NOMO-1 (cell line): ENCODE results near the gene MUC12.

Source experiments
- DNase-seq, 2 experiments: peaks; one replicate each; lab custom pipeline; 2025; ENCODE audit not compliant: unreplicated experiment in 2 of 2; lab: John Stamatoyannopoulos, UW

The MUC12 gene

DNA sequence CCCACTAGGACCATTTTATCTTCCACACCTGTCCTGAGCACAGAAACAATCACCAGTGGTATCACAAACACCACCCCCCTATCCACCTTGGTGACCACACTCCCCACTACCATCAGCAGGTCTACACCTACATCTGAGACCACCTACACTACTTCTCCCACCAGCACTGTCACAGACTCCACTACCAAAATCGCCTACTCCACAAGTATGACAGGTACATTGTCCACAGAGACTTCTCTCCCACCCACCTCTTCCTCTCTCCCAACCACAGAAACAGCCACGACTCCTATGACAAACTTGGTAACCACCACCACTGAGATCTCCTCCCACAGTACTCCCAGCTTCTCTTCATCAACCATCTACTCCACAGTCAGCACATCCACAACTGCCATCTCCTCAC is 16.7 kb upstream of the MUC12 start:
- no peak for DNase-seq

GRCh38 chr7:100957832-100958421 is 11.4 kb upstream of the MUC12 start:
- DNase-seq = no peak

DNA sequence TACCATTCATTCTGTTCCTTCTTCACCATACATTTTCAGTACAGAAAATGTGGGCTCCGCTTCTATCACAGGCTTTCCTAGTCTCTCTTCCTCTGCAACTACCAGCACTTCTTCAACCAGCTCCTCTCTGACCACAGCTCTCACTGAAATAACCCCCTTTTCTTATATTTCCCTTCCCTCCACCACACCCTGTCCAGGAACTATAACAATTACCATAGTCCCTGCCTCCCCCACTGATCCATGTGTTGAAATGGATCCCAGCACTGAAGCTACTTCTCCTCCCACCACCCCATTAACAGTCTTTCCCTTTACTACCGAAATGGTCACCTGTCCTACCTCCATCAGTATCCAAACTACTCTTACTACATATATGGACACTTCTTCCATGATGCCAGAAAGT is 9.5 kb upstream of the MUC12 start:
- no peak for DNase-seq

DNA sequence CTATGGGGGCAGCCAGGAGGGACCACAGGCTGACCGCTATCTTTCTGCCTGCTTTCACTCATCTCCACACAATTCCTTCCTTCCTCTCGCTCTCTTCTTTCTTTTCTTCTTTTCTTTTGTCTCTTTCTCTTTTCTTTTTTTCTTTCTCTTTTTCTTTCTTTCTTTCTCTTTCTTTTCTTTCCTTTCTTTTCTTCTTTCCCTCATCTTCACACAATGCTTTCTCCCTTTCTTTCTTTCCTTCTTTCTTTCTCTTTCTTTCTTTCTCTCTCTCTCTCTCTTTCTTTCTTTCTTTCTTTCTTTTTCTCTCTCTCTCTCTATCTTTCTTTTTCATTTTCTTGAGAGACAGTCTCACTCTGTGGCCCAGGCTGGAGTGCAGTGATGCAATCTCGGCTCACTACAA is 6.8 kb upstream of the MUC12 start:
- DNase-seq = no peak

- DNase-seq = no peak
Observed at GRCh38 chr7:100963386-100963785, 6.0 kb upstream of the MUC12 start.

GRCh38 chr7:100963874-100964273 is 5.5 kb upstream of the MUC12 start:
- no peak for DNase-seq

DNA sequence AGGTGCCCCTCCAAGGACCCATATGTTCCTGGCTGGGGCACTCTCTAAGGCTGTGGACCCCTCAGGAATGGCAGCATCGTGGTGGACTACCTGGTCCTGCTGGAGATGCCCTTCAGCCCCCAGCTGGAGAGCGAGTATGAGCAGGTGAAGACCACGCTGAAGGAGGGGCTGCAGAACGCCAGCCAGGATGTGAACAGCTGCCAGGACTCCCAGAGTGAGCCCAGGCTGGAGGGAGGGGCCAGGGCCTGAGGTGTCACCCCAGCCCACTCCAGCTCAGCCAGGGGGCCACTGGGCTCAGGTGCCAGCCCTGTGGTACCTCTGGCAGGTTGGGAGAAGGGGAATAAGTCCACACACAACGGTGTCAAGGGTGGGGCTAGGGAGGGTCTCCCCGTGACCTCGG is 4.7 kb upstream of the MUC12 start:
- DNase-seq = no peak

- no peak for DNase-seq
Observed at GRCh38 chr7:100965045-100965722, 4.2 kb upstream of the MUC12 start.

GRCh38 chr7:100965723-100966541 is 3.4 kb upstream of the MUC12 start:
- no peak for DNase-seq

GRCh38 chr7:100966542-100967291 is 2.6 kb upstream of the MUC12 start:
- DNase-seq = no peak

GRCh38 chr7:100967292-100967863 is 2.0 kb upstream of the MUC12 start:
- DNase-seq = no peak

DNA sequence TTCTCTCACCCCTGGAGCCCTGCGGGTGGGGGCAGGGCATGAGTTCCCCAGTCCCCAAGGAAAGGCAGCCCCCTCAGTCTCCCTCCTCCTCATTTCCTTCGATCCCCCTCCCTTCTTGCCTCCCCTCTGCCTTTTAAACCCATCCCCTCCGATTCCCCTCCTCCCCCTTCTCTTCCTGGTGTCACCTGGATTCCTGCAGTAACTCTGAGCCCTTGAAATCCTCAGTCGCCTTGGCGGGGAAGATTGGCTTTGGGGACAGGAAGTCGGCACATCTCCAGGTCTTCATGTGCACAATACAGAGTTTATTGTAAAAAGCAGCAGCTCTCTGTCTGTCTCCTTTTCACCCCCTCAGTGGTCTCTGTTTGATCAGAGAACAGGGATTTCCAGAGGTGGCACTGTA is 1.3 kb upstream of the MUC12 start:
- DNase-seq = no peak

DNA sequence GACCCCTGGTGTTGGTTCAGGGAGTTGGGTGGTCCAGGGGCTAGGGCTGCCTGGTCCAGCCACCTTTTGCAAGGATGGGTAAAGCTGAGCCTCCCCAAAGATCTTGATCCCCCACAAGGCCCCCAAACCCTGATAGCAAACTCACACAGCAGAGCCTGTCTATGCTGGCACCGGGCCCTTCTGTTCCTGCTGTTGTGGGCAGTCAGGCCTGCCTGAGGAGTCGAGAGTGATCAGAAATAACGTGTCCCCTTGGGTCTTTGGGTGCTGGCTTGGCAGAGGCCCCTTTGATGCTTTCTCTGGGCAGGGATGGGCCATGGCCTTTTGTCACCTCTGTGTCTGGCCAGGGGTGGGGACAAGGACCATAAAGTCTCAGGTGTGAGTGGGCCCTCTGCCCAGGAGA is 715 bp upstream of the MUC12 start:
- DNase-seq = no peak

- no peak for DNase-seq
Observed at GRCh38 chr7:100971111-100972001, 2.0 kb downstream of the MUC12 start.

GRCh38 chr7:100972002-100972347 is 2.6 kb downstream of the MUC12 start:
- DNase-seq = no peak

- no peak for DNase-seq
Observed at GRCh38 chr7:100974021-100974420, 4.7 kb downstream of the MUC12 start.

DNA sequence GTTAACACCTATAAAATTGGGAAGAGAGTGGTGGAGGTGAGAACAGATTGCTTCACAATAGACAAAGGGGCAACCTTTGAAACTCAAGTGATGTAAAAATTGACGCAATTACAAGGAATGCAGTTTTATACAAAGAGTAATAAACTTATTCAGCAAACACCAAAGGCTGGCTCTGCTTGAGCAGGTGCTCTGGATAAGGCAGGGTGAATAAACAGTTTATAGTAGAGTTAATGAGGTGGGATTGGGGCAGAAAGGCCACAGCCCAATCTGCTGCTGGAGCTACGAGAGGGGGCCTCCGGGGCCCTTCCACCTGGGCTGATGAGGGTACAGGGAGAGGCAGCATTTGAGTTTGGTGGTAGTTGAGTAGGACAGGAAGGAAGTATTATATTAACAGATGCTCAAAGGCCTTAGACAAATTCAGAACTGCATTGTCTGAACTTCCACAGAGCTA is 6.0 kb downstream of the MUC12 start:
- DNase-seq = no peak

DNA sequence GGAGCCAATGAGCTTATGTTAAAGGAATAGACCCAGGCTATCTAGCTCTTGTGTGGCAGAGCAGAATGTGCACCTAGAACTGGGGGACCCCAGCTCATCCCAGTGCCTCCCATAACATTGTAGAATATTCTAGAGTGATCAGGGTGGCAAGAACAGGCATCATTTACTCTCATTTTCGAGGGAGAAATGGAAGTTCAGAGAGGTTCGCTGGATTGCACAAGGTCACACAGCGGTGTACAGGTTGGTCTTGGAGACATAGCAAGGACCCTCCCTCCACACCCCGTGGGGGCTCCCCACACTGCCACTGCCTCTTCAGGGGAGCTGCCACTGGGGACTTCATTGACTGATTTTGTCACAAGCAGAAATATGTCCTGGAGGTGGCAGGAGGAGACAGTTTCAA is 8.9 kb downstream of the MUC12 start:
- DNase-seq = no peak

GRCh38 chr7:100983451-100984187 is 14.3 kb downstream of the MUC12 start:
- no peak for DNase-seq
